GM19099 (cell line): Measurements from ENCODE around the gene GSTA1.
"Not testable (repeated sequence)": the region's sequence is repeated elsewhere in the genome, so short reads cannot be mapped to it uniquely, and the experiment has no call there.

Experiments used
- POLR2A ChIP-seq: IDR thresholded peaks from 3 replicates; pipeline ENCODE4 v1.6.1; 2011; ENCODE audit warnings: low read depth; ENCODE audit not compliant: insufficient read length; ENCODE audit errors: extremely low read depth

Gene GSTA1

GRCh38 chr6:52803668-52804255 is at the start of gene GSTA1:
TSS of gene GSTA1 (minus strand) at chr6:52803816. CDS start at chr6:52799267, 4,549 bp downstream.
- not testable (repeated sequence) for TF ChIP-seq POLR2A

- TF ChIP-seq POLR2A, result no peak
These were observed 45.5 kb upstream of the GSTA1 start for GRCh38 chr6:52849137-52849536.

GRCh38 chr6:52846002-52846401 is 42.4 kb upstream of the GSTA1 start:
- TF ChIP-seq POLR2A, result no peak

- TF ChIP-seq POLR2A, result no peak
These were observed 40.0 kb upstream of the GSTA1 start for GRCh38 chr6:52843605-52844004.

GRCh38 chr6:52840763-52841585 is 37.4 kb upstream of the GSTA1 start, which contains the start of gene GSTA5:
TSS of gene GSTA5 (minus strand) at chr6:52840813.
- TF ChIP-seq POLR2A, result no peak

- no peak for TF ChIP-seq POLR2A
These were observed 35.8 kb upstream of the GSTA1 start for GRCh38 chr6:52839124-52840055.

- no peak for TF ChIP-seq POLR2A
These were observed 30.9 kb upstream of the GSTA1 start for GRCh38 chr6:52834481-52834880.

- TF ChIP-seq POLR2A, result no peak
These were observed 25.6 kb upstream of the GSTA1 start for GRCh38 chr6:52829046-52829817.

GRCh38 chr6:52826513-52826912 is 22.9 kb upstream of the GSTA1 start:
- no peak for TF ChIP-seq POLR2A

GRCh38 chr6:52821842-52822241 is 18.2 kb upstream of the GSTA1 start:
- TF ChIP-seq POLR2A, result no peak

GRCh38 chr6:52820198-52820597 is 16.6 kb upstream of the GSTA1 start:
- no peak for TF ChIP-seq POLR2A

GRCh38 chr6:52815167-52816092 is 11.8 kb upstream of the GSTA1 start:
- TF ChIP-seq POLR2A, result no peak

- TF ChIP-seq POLR2A, result no peak
These were observed 5.0 kb upstream of the GSTA1 start for GRCh38 chr6:52808660-52809059.
